HepG2 (cell line): ENCODE data around the gene C6orf62. TPM values are rescaled to one million over a fixed set of nuclear protein-coding genes. Genes with fewer than 3 reads are reported as not detected.

Experiments used
- ADNP ChIP-seq: sonication (generic); formaldehyde crosslinking; IDR thresholded peaks from 2 replicates; pipeline ENCODE4 v1.4.0; 2020; ENCODE audit warnings: missing genetic modification reagents
- FOSL1 ChIP-seq: sonication (generic); formaldehyde crosslinking; IDR thresholded peaks from 2 replicates; pipeline ENCODE4 v1.9.0; 2021; ENCODE audit warnings: missing genetic modification reagents, borderline replicate concordance
- HMGA1 ChIP-seq: sonication (generic); formaldehyde crosslinking; conservative IDR thresholded peaks from 2 replicates; pipeline ENCODE4 v1.4.0; 2020; ENCODE audit warnings: missing genetic modification reagents
- JUNB ChIP-seq: sonication (generic); formaldehyde crosslinking; IDR thresholded peaks from 2 replicates; pipeline ENCODE4 v1.8.0; 2022; ENCODE audit warnings: missing genetic modification reagents, mild to moderate bottlenecking, borderline replicate concordance
- KIAA2018 ChIP-seq: sonication (generic); formaldehyde crosslinking; IDR thresholded peaks from 2 replicates; pipeline ENCODE4 v1.5.0; 2020; ENCODE audit warnings: mild to moderate bottlenecking, missing genetic modification reagents, borderline replicate concordance
- KLF11 ChIP-seq: IDR thresholded peaks from 2 replicates; pipeline ENCODE4 v1.6.1; 2016; ENCODE audit warnings: missing compliant biosample characterization
- MXD3 ChIP-seq: IDR thresholded peaks from 2 replicates; pipeline ENCODE4 v1.6.1; 2016; ENCODE audit warnings: mild to moderate bottlenecking, missing biosample characterization, missing genetic modification reagents
- NFKBIZ ChIP-seq: IDR thresholded peaks from 2 replicates; pipeline ENCODE4 v1.6.1; 2018; ENCODE audit warnings: missing genetic modification reagents, missing compliant biosample characterization
- PLRG1 ChIP-seq: fragments of 450-650 bp; conservative IDR thresholded peaks from 2 replicates; pipeline ENCODE4 v1.6.1; 2016
- POGK ChIP-seq: sonication (generic); formaldehyde crosslinking; conservative IDR thresholded peaks from 2 replicates; pipeline ENCODE4 v1.8.0; 2022; ENCODE audit warnings: mild to moderate bottlenecking, moderate library complexity, missing genetic modification reagents
- RBAK ChIP-seq: sonication (generic); formaldehyde crosslinking; IDR thresholded peaks from 2 replicates; pipeline ENCODE4 v1.5.1; 2020; ENCODE audit warnings: mild to moderate bottlenecking, missing genetic modification reagents
- ZBTB8A ChIP-seq: sonication (generic); formaldehyde crosslinking; IDR thresholded peaks from 2 replicates; pipeline ENCODE4 v1.4.0; 2020; ENCODE audit warnings: mild to moderate bottlenecking, low read depth, missing genetic modification reagents, borderline replicate concordance
- ZMYM2 ChIP-seq: sonication (generic); formaldehyde crosslinking; IDR thresholded peaks from 2 replicates; pipeline ENCODE4 v1.8.0; 2022; ENCODE audit warnings: mild to moderate bottlenecking, missing genetic modification reagents
- ZNF33B ChIP-seq: sonication (generic); formaldehyde crosslinking; IDR thresholded peaks from 2 replicates; pipeline ENCODE4 v1.5.1; 2020; ENCODE audit warnings: mild to moderate bottlenecking, missing genetic modification reagents
- ZNF350 ChIP-seq: sonication (generic); formaldehyde crosslinking; IDR thresholded peaks from 2 replicates; pipeline ENCODE4 v1.4.0; 2020; ENCODE audit warnings: mild to moderate bottlenecking, low read depth, missing genetic modification reagents, borderline replicate concordance
- ZNF652 ChIP-seq: IDR thresholded peaks from 2 replicates; pipeline ENCODE4 v1.6.1; 2016; ENCODE audit warnings: low read depth, borderline replicate concordance
- ZNF746 ChIP-seq: sonication (generic); formaldehyde crosslinking; IDR thresholded peaks from 2 replicates; pipeline ENCODE4 v1.8.0; 2022; ENCODE audit warnings: mild to moderate bottlenecking, missing genetic modification reagents
- ZNF749 ChIP-seq: sonication (generic); formaldehyde crosslinking; IDR thresholded peaks from 2 replicates; pipeline ENCODE4 v1.8.0; 2022; ENCODE audit warnings: mild to moderate bottlenecking, missing genetic modification reagents, moderate library complexity, borderline replicate concordance
- ZNF839 ChIP-seq: sonication (generic); formaldehyde crosslinking; IDR thresholded peaks from 2 replicates; pipeline ENCODE4 v1.4.0; 2020; ENCODE audit warnings: missing genetic modification reagents, mild to moderate bottlenecking, borderline replicate concordance
- ZNF883 ChIP-seq: sonication (generic); formaldehyde crosslinking; IDR thresholded peaks from 2 replicates; pipeline ENCODE4 v1.5.1; 2020; ENCODE audit warnings: mild to moderate bottlenecking, missing genetic modification reagents; ENCODE audit errors: not compliant biosample characterization
- polyA plus RNA-seq, 8 experiments: library from polyadenylated mRNA; depleted of rRNA in 3 of 8; stranded (reverse) in 7 of 8; unstranded in 1 of 8; fragments of >200 nt; fragmentation: Illumina TruSeq in 4 of 8; extraction: Trizol in 4 of 8; gene quantifications; 2 replicates each; pipeline versions ENCODE4 v1.2.1 to v1.2.3, GENCODE V29; 2011 to 2016; ENCODE audit warnings: low read depth in 4 of 8, missing spikeins in 1 of 8, mixed read lengths in 1 of 8; ENCODE audit not compliant: insufficient read depth in 1 of 8
- total RNA-seq, 5 experiments: library from RNA; depleted of rRNA; stranded (reverse); fragments of >200 nt; fragmentation: Illumina TruSeq; extraction: Trizol; gene quantifications; 2 replicates each; pipeline ENCODE4 v1.2.3, GENCODE V29; 2016; ENCODE audit warnings: low read depth in 1 of 5

C6orf62 gene
- total and polyA plus RNA-seq, 2 of the 13 experiments (the other 11 are each of a cell fraction or from before 2014, with no cell fraction given) = 54.8 to 90.4 TPM

GRCh38 chr6:24666641-24667377 is 52.1 kb downstream of the C6orf62 start, which contains the start of the genes ACOT13 and TDP2 (continued):
- TF ChIP-seq KIAA2018 (CRISPR knock-in tag) (no peak; the same call in 1 of the 2 replicates), MXD3 (peak; percentile 90), ZNF839 (no peak), ZNF746 (CRISPR knock-in tag) (peak; percentile 79; the same call in 1 of the 2 replicates), HMGA1 (CRISPR knock-in tag) (no peak), ZNF652 (peak; percentile 60; the same call in 1 of the 2 replicates), ADNP (CRISPR knock-in tag) (no peak), PLRG1 (no peak), ZNF883 (CRISPR knock-in tag) (peak; percentile 95), KLF11 (peak; percentile 98), ZNF749 (CRISPR knock-in tag) (peak; percentile 95; the same call in 1 of the 2 replicates), ZMYM2 (0 out of 2 replicates have a peak, but pooled peaks have one; percentile 35), ZNF33B (CRISPR knock-in tag) (peak; percentile 93; the same call in 1 of the 2 replicates), JUNB (no peak; the same call in 1 of the 2 replicates), FOSL1 (CRISPR knock-in tag) (peak; percentile 49; the same call in 1 of the 2 replicates), NFKBIZ (CRISPR knock-in tag) (peak; percentile 89; the same call in 1 of the 2 replicates), ZNF350 (CRISPR knock-in tag) (peak; percentile 100), POGK (CRISPR knock-in tag) (peak; percentile 93), ZBTB8A (CRISPR knock-in tag) (no peak), RBAK (CRISPR knock-in tag) (no peak; the same call in 1 of the 2 replicates)
